ENCODE data around the gene MTFR1L. TPM values are rescaled to one million over a fixed set of nuclear protein-coding genes. Genes with fewer than 3 reads are reported as not detected.

The MTFR1L gene
- total and polyA plus RNA-seq, 9 of the 15 experiments (the other 6 are each of a cell fraction or from before 2014, with no cell fraction given) = 41.4 to 98.5 (median 53.7) TPM

DNA sequence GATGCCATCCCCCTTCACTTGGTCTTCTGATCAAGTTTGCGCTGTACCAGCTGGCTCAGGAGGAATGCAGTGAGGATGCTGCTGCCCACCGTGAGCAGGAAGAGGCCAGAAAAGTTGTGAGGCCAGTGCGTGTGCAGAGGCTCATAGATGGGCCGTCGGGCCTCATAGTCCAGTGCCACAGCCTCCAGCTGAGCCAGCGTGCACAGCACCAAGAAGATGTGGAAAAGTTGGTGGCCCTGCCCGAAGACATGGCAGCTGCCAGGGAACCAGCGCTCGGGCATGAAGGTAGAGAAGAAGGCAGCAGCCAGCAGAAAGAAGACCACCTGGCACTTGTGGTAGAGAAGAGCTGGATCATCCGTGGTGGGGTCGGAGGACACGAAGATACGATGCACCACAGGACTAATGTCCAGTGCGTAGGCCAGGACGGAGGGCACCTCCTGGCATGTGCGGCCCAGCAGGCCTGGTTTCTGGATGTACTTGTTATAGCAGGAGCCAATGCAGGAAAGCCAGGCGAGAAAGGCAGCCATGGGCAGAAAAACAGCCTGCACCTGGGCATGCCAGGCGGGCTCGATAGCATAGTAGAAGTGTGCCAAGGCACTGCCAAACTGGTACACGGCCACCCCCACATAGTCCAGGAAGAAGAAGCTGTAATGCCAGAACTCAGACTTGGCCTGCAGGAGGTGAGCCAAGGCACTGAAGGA, 43.2 kb downstream of the MTFR1L start:
- Histone ChIP-seq H3K36me3 (ENCODE audit: control insufficient read depth, insufficient read depth, low read length) (peaks cover 11% of the 10 kb centered on the region; the same call in 1 of the 3 replicates), H3K9me1 (ENCODE audit: control insufficient read depth, insufficient read depth, low read length) (no peaks in the 10 kb centered on the region), H3K4me2 (ENCODE audit: insufficient read depth, low read length) (no peak overlapping the region), H2AFZ (ENCODE audit: low read depth, low read length) (no peak overlapping the region), H3K4me3 (no peak overlapping the region), H3K9ac (ENCODE audit: insufficient read depth in 1 of 2, low read depth in 2 of 2, low read length in 2 of 2) (peak overlapping the region in 1 of 2 experiments; percentile 75; a peak in 2 of 4 replicates), H4K20me1 (replicated peaks; ENCODE audit: control insufficient read depth, insufficient read depth, low read length) (no peaks in the 10 kb centered on the region; the same call in 1 of the 2 replicates), H3K79me2 (ENCODE audit: control insufficient read depth, insufficient read depth, low read length) (peaks cover 29% of the 10 kb centered on the region), H3K27ac (ENCODE audit: extremely low read depth, low read depth, low read length) (0 out of 3 replicates have a peak overlapping the region, but pooled peaks have one; percentile 92), H3K27me3 (ENCODE audit: control insufficient read depth in 2 of 2, insufficient read depth in 2 of 2, low read length in 2 of 2) (no peaks in the 10 kb centered on the region), H3K9me3 (replicated peaks; ENCODE audit: control insufficient read depth, insufficient read depth, low read depth, low read length) (no peaks in the 10 kb centered on the region), H3K4me1 (replicated peaks in 1 of 2; ENCODE audit: control insufficient read depth in 2 of 2, insufficient read depth in 2 of 2, low read length in 2 of 2) (peaks cover 24 to 49% of the 10 kb centered on the region in 2 experiments)
- no peak for TF ChIP-seq NR2F6 (CRISPR knock-in tag; IDR thresholded peaks at IDR 0.05)
- TF ChIP-seq, protein P1, sequence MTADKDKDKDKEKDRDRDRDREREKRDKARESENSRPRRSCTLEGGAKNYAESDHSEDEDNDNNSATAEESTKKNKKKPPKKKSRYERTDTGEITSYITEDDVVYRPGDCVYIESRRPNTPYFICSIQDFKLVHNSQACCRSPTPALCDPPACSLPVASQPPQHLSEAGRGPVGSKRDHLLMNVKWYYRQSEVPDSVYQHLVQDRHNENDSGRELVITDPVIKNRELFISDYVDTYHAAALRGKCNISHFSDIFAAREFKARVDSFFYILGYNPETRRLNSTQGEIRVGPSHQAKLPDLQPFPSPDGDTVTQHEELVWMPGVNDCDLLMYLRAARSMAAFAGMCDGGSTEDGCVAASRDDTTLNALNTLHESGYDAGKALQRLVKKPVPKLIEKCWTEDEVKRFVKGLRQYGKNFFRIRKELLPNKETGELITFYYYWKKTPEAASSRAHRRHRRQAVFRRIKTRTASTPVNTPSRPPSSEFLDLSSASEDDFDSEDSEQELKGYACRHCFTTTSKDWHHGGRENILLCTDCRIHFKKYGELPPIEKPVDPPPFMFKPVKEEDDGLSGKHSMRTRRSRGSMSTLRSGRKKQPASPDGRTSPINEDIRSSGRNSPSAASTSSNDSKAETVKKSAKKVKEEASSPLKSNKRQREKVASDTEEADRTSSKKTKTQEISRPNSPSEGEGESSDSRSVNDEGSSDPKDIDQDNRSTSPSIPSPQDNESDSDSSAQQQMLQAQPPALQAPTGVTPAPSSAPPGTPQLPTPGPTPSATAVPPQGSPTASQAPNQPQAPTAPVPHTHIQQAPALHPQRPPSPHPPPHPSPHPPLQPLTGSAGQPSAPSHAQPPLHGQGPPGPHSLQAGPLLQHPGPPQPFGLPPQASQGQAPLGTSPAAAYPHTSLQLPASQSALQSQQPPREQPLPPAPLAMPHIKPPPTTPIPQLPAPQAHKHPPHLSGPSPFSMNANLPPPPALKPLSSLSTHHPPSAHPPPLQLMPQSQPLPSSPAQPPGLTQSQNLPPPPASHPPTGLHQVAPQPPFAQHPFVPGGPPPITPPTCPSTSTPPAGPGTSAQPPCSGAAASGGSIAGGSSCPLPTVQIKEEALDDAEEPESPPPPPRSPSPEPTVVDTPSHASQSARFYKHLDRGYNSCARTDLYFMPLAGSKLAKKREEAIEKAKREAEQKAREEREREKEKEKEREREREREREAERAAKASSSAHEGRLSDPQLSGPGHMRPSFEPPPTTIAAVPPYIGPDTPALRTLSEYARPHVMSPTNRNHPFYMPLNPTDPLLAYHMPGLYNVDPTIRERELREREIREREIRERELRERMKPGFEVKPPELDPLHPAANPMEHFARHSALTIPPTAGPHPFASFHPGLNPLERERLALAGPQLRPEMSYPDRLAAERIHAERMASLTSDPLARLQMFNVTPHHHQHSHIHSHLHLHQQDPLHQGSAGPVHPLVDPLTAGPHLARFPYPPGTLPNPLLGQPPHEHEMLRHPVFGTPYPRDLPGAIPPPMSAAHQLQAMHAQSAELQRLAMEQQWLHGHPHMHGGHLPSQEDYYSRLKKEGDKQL (CRISPR knock-in tag; IDR thresholded peaks at IDR 0.05; ENCODE audit: borderline replicate concordance) = 0 out of 2 replicates have a peak, but pooled peaks have one; percentile 31
- TF ChIP-seq, protein P2, sequence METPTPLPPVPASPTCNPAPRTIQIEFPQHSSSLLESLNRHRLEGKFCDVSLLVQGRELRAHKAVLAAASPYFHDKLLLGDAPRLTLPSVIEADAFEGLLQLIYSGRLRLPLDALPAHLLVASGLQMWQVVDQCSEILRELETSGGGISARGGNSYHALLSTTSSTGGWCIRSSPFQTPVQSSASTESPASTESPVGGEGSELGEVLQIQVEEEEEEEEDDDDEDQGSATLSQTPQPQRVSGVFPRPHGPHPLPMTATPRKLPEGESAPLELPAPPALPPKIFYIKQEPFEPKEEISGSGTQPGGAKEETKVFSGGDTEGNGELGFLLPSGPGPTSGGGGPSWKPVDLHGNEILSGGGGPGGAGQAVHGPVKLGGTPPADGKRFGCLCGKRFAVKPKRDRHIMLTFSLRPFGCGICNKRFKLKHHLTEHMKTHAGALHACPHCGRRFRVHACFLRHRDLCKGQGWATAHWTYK (CRISPR knock-in tag; IDR thresholded peaks at IDR 0.05) = no peak
- no peak for TF ChIP-seq FOXJ2 (tag; IDR thresholded peaks at IDR 0.05)
- TF ChIP-seq CBFB (CRISPR knock-in tag; IDR thresholded peaks at IDR 0.05) = peak; percentile 60; the same call in 1 of the 2 replicates
- no peak for TF ChIP-seq DNMT1 (IDR thresholded peaks at IDR 0.05)
- no peak for TF ChIP-seq NFIX (CRISPR knock-in tag; IDR thresholded peaks at IDR 0.05; ENCODE audit: low read depth)
- no peak for TF ChIP-seq PML (IDR thresholded peaks at IDR 0.05; ENCODE audit: low read length)
- no peak for TF ChIP-seq ZNF444 (CRISPR knock-in tag; IDR thresholded peaks at IDR 0.05)
- TF ChIP-seq ZC3H8 (IDR thresholded peaks at IDR 0.05) = no peak
- no peak for TF ChIP-seq ZBTB17 (CRISPR knock-in tag; IDR thresholded peaks at IDR 0.05)
- TF ChIP-seq, protein P3, sequence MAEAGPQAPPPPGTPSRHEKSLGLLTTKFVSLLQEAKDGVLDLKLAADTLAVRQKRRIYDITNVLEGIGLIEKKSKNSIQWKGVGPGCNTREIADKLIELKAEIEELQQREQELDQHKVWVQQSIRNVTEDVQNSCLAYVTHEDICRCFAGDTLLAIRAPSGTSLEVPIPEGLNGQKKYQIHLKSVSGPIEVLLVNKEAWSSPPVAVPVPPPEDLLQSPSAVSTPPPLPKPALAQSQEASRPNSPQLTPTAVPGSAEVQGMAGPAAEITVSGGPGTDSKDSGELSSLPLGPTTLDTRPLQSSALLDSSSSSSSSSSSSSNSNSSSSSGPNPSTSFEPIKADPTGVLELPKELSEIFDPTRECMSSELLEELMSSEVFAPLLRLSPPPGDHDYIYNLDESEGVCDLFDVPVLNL (CRISPR knock-in tag; IDR thresholded peaks at IDR 0.05; ENCODE audit: low read depth) = 0 out of 2 replicates have a peak, but pooled peaks have one; percentile 20
- no peak for TF ChIP-seq EHMT2 (IDR thresholded peaks at IDR 0.05)
- FAIRE-seq = no peak
- POLR2A ChIA-PET = interaction anchor here (1.0 to 2.0 kb wide), 7 partner anchors 9 to 147 kb away, joined by 3 to 5 read pairs (median 4); no protein-coding TSS in a partner anchor
- no TSS peak for BruUV-seq (replicated peaks)
- DNase-seq (ENCODE audit: extremely low read depth in 1 of 4, low spot score in 3 of 4) = no peak
- 95% methylated on average over 20 of the region's 20 CpGs for WGBS (ENCODE audit: insufficient coverage, low coverage, missing lambda C conversion rate)
- intact Hi-C loops (cut with micrococcal nuclease) = loop anchor here (5.0 kb wide), 1 partner anchor 369 kb away; the partner anchor contains the start of gene CEP85
- CTCF ChIA-PET (ENCODE audit: low intra/inter-chr PET ratio) = no interaction called here
- no peak for ATAC-seq
- in situ Hi-C loops (cut with MboI) = no loop called here
